Adipose tissue (tissue), 3 donors: ENCODE results near the gene DCANP1. TPM values are rescaled to one million over a fixed set of nuclear protein-coding genes. Genes with fewer than 3 reads are reported as not detected.

Experiments used
- H3K27ac ChIP-seq: one replicate; pipeline ENCODE4 v1.5.1; 2013; ENCODE audit warnings: low read depth, low read length
- whole genome bisulfite sequencing, 3 donors: extraction: QIAGEN DNeasy Blood & Tissue Kit; methylation state at CpG; one replicate each; pipeline ENCODE4 v1.1.7; 2013; 5-methylcytosine and 5-hydroxymethylcytosine counted together
- polyA plus RNA-seq, 3 donors: library from polyadenylated mRNA; stranded (reverse); fragments of 200-250 nt; gene quantifications; one replicate each; pipeline ENCODE4 v1.2.3, GENCODE V29; 2013
- donor health status: healthy with polysubstance abuse.
- donor health status: Bipolar disorder and iron deficiency.
- donor health status: healthy.

DCANP1 gene
- polyA plus RNA-seq, 3 donors = not detected

- WGBS, 3 donors = 58 to 77% (median 72%) methylated on average over 24 of the region's 24 CpGs
- no peak overlapping the region for H3K27ac ChIP-seq
Measured at GRCh38 chr5:135434591-135435466, 12.3 kb downstream of the DCANP1 start.

DNA sequence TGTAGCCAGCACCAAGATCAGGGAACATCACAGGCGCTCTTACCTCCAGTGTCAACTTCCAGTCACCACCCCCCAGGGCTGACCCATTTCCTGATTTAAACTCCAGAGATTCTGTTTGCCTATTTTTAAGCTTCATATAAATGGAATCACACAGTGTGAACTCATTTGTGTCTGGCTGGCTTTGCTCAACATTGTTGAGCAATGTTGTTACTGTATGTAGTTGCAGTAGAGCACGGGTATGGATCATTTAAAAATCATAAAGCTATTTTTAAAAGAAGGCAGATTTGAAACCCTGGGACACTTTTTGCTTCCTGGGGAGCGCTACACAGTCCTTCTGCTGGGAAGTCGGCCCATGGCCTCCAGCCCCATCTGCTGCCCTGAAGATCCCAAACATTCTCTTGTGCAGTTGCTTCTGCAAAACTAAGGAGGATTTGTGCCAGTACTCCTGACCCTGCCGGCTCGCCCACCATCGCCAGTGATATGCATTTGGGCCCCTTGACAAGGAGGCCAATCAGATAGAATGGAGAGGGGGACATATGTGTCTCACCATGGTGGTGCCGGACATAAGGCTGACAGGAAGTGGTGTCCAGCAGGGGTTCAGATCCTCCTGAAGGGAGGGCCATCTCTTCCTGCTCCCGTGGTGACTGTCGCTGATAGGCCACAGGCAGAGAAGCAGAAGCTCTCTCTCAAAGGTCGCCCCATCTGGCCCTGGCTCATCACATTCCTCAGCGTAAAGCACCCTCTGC lies 13.3 kb downstream of the DCANP1 start:
- WGBS, 3 donors = 47 to 74% (median 48%) methylated on average over 12 of the region's 12 CpGs

DNA sequence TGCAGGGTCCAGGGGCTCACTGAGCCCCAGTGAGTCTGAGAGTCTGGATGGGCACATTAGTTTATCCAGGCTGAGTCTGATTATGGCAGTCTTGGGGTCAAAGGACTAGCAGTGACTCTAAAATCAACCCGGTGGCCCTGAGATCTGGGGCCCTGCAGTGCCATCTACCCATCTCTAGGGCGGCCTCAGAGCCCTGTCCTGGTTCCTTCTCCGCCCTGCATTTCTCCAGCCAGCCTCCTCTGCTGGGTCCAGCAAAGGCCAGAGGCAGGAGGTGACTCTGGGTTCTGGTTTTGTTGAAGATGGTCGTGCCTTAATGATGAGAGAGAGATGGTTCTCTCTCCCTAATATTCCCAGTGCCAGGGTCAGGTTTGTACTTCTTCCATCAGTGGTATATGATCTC lies 15.0 kb downstream of the DCANP1 start:
- 72 to 92% (median 90%) methylated on average over 4 of the region's 4 CpGs for WGBS, 3 donors
- H3K27ac ChIP-seq = no peak overlapping the region

More for the DNA sequence above, 13.3 kb downstream of the DCANP1 start:
- H3K27ac ChIP-seq = no peak overlapping the region

- WGBS, 3 donors = 59 to 72% (median 70%) methylated on average over 7 of the region's 7 CpGs
- H3K27ac ChIP-seq = no peak overlapping the region
Measured at GRCh38 chr5:135430135-135430437, 17.1 kb downstream of the DCANP1 start.

DNA sequence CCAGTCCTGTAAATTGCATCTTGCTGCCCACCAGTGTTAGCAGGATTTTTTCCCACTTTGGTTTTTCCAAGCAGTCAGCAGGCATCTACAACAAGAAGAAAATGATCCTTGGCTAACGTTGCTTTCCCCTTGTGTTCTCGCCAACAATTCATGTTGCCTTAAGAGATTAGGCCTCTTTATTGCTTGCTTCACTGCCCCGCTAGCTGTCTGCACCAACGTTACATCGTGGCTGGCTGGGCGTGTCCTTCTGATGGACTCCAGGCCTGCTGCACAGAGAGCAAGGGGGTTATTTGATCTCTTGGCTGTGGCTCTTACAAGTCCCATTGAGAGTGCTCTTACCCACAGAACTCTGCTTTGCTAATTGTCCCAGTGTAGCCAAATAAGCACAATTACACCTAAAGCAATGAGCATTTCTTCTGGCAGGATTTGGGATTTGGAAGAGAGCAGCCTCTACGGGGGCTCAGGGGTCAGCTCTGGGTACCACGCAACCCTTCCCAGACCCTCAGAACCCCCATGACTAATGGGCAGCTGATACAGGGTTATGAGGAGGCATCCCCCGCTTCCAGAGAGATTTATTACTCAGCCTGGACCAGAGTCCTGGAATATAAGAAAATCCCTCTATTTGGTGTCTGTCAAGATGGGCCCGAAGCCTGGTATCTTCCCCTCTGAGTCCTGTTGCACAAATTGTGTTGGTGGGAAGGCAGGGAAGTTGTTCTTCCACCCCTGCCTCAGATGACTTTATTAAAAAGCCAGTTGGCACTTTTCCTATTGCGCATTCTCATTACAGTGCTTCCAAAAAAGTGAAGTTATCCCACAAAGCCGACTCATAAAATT lies 17.6 kb downstream of the DCANP1 start:
- 48 to 61% (median 55%) methylated on average over 12 of the region's 12 CpGs for WGBS, 3 donors
- H3K27ac ChIP-seq = no peak overlapping the region

GRCh38 chr5:135428586-135428985 lies 18.6 kb downstream of the DCANP1 start:
- WGBS, 3 donors = 40 to 85% (median 74%) methylated on average over 1 of the region's 1 CpG
- no peak overlapping the region for H3K27ac ChIP-seq

DNA sequence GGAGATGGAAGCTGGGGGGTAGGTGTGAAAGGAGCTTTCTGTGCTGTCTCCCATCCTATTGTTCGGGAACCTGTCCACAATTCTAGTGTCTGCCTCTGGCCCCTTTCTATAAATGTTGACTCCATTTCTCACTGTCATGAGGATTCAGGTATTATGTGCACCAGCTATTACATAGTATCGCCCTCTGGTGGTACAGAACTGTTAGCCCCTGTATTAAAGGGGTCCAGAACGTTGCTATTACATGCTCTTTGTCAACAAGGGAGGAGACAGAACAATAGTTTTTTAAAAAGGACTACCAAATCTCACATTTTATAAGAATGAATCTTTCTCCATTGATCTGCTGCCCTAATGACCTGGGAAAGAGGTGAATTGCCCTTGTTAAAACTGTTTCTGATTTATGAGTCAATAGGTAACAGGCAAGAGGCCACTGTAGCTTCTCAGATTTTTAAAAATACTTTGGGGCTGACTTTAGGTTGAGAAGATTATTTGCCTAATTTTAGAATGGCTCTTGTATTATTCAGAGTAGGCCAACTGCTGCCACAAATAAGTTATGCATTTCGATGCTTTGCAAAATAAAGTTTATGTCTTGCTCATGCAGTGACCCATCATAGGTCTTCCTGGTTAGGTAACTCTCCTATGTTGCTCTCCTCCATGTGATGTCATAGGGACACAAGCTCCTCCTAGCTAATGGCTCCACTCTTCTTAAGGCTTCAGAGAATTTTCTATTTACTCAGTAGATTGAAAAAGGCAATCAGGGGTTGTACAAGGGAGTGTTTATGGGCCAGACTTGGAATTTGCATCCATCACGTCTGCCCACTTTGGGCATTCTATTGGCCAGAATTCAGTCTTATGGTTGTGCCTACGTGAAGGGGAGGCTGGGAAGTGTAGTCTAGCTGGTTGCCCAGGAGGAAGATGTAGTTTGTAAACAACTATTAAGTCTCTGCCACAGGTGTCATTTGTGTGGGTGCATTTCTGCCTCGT lies 20.8 kb downstream of the DCANP1 start:
- H3K27ac ChIP-seq = no peak overlapping the region
- WGBS, 3 donors = 47 to 63% (median 50%) methylated on average over 7 of the region's 7 CpGs

GRCh38 chr5:135425641-135426040 lies 21.5 kb downstream of the DCANP1 start:
- 28 to 57% (median 34%) methylated on average over 2 of the region's 2 CpGs for WGBS, 3 donors
- no peak overlapping the region for H3K27ac ChIP-seq

DNA sequence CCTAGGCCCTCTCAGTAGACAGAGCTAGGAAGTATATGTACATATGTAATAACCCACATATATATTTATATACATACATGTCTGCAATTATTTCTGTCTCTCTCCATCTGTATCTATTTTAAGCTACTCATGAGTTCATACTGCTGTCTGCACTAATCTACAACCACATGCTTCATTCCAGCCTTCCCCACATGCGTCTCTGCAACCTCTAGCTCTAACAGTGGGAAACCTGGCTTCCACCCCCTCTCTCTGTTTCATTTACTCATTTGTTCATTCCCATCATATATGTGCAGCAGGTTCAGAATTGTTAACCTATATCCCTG lies 23.3 kb downstream of the DCANP1 start:
- no peak overlapping the region for H3K27ac ChIP-seq
- WGBS, 3 donors = 69 to 93% (median 74%) methylated on average over 1 of the region's 1 CpG

DNA sequence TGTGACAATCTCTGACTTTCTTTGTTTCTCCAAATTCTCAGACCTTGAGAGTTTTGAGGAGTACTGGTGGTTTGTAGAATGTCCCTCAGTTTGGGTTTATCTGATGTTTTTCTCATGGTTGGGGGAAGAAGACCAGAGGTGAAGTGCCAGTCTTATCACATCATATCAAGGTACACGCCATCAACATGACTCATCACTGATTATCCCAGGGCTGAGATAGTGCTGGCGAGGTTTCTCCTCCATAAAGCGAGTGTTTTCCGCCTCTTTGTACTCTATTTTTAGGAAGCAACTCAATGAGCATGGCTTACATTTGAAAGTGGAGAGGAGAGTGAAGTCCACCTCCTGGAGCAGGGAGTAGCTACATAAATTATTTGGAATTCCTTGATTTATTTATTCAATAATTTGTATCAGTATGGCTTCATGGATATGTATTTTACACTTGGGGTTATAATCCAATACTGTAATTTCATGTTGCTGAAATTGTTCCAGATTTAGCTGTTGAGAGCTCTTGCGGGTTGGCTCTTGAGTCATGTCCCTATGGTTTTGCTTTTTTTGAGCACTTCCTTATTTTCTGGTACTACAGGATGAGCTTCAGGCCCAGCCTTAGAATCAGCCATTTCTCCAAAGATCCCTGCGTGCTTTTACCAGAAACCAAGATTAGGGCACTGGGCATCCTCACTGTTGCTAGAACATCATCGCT lies 23.9 kb downstream of the DCANP1 start:
- WGBS, 3 donors = 58 to 83% (median 59%) methylated on average over 7 of the region's 7 CpGs
- no peak overlapping the region for H3K27ac ChIP-seq

- no peak overlapping the region for H3K27ac ChIP-seq
Measured at GRCh38 chr5:135422419-135422818, 24.7 kb downstream of the DCANP1 start.

GRCh38 chr5:135417083-135417482 lies 30.1 kb downstream of the DCANP1 start:
- no peak overlapping the region for H3K27ac ChIP-seq

DNA sequence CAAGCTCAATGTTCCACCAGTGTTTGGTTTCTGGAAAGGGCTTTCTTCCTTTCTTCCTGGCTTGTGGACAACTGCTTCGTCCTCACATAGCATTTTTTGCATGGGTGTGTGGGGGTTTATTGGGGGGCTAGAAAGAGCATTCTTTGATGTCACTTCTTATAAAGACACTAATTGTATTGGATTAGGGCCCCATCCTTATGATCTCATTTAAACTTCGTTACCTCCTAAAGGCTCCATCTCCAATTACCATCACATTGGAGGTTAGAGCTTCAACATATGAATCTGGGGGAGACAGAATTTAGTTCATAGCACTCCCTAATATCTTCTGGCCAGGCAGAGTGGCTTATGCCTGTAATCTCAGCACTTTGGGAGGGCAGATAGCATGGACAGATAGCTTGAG lies 42.1 kb downstream of the DCANP1 start:
- WGBS, 3 donors = 84 to 95% (median 93%) methylated on average over 2 of the region's 2 CpGs
- no peak overlapping the region for H3K27ac ChIP-seq

GRCh38 chr5:135402031-135402430 lies 45.1 kb downstream of the DCANP1 start:
- WGBS, 3 donors = 80 to 85% (median 81%) methylated on average over 2 of the region's 2 CpGs
- no peak overlapping the region for H3K27ac ChIP-seq

GRCh38 chr5:135400866-135401265 lies 46.3 kb downstream of the DCANP1 start:
- 49 to 71% (median 62%) methylated on average over 5 of the region's 5 CpGs for WGBS, 3 donors
- H3K27ac ChIP-seq = no peak overlapping the region

DNA sequence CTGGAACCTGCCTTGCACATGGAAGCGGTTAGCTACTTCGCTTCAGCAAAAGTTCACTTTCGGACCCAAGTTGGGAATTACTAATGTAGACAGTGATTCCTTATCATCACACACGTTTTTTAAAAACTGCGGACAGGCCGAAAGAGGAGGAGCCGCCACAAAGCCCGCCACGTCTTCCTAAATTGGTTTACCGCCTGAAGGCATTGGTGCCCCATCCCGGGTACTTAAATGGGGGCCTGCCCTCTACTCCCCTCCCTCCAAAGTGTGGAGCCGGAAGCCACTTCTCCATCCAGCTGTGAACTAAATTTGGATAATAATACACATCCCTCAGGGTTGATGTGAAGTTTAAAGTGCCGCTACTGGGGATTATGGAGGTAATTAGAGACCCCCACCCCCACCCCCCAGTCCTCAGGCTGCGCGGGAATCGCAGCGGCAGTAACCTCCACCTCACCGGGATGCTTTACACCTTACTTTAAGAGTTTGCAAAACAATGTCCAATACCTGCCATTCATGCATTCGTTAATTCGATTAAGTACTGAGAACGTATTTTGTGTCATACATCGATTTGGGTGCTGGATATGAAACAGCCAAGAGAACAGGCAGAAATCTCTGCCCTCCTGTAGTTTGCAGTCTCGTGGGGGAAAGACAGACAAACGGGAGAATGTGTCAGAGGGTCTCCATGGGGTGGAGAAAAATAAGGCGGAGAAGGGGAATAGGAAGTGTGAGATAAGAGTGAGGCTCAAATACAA lies 47.2 kb downstream of the DCANP1 start:
- 28 to 40% (median 37%) methylated on average over 25 of the region's 25 CpGs for WGBS, 3 donors

More for the DNA sequence above, 47.2 kb downstream of the DCANP1 start:
- no peak overlapping the region for H3K27ac ChIP-seq
